ENCODE results near the gene NHEJ1.

GRCh38 chr2:219081096-219081495 is 79.5 kb downstream of the NHEJ1 start:
- TF ChIP-seq CTCF (conservative IDR thresholded peaks at IDR 0.05 in 1 of 2, IDR thresholded peaks at IDR 0.05 in 1 of 2; ENCODE audit: extremely low read depth in 1 of 2, insufficient read depth in 1 of 2, low read depth in 1 of 2, low read length in 2 of 2) (no peak), EZH2 (IDR thresholded peaks at IDR 0.05; ENCODE audit: borderline replicate concordance, low read length) (no peak)
